IMR-90 (cell line): Measurements from ENCODE around the gene CRYBA4.

Source experiments
- CTCF ChIP-seq: conservative IDR thresholded peaks from 2 replicates; pipeline ENCODE4 v1.5.1; 2012; ENCODE audit warnings: mild to moderate bottlenecking, low read depth, low read length, improper control_type of control experiment
- ELK1 ChIP-seq: fragments of 150-350 bp; IDR thresholded peaks from 2 replicates; pipeline ENCODE4 v1.6.1; 2016; ENCODE audit warnings: low read depth, mild to moderate bottlenecking, low read length, moderate library complexity, borderline replicate concordance
- POLR2A ChIP-seq: IDR thresholded peaks from 2 replicates; pipeline ENCODE4 v1.6.1; 2012; ENCODE audit warnings: mild to moderate bottlenecking, low read depth, low read length

GRCh38 chr22:26597026-26597425 lies 24.7 kb upstream of the CRYBA4 start:
- TF ChIP-seq CTCF, result no peak
- TF ChIP-seq ELK1, result no peak
- no peak for TF ChIP-seq POLR2A
